Kidney (tissue), 14 donors: ENCODE measurements around the gene COL4A6. TPM values are rescaled to one million over a fixed set of nuclear protein-coding genes. Genes with fewer than 3 reads are reported as not detected.

Experiments used
- DNase-seq, 5 donors: peaks; one replicate each; pipeline ENCODE4 v3.0.0-alpha.2; 2013 to 2020
- FAIRE-seq: peaks from 2 replicates; lab custom pipeline; 2012; peaks lifted over from hg19 to GRCh38; lab: Jason Lieb, UNC
- H3K27ac ChIP-seq, 2 donors: one replicate each; pipeline ENCODE4 v1.7.0; 2013; ENCODE audit warnings: low read depth in 2 of 2, low read length in 2 of 2, inconsistent platforms in 1 of 2
- H3K27me3 ChIP-seq: one replicate; pipeline ENCODE4 v1.7.1; 2013; ENCODE audit warnings: low read length, inconsistent platforms; ENCODE audit not compliant: control insufficient read depth, insufficient read depth
- H3K36me3 ChIP-seq, 3 donors: one replicate each; pipeline versions ENCODE4 v1.7.0 to v1.7.1; 2013; ENCODE audit warnings: low read length in 3 of 3, control low read depth in 1 of 3, inconsistent platforms in 1 of 3; ENCODE audit not compliant: insufficient read depth in 3 of 3, control insufficient read depth in 2 of 3
- H3K4me1 ChIP-seq, 3 donors: one replicate each; pipeline versions ENCODE4 v1.7.0 to v1.7.1; 2013; ENCODE audit warnings: low read length in 3 of 3, inconsistent platforms in 1 of 3, low read depth in 1 of 3; ENCODE audit not compliant: control insufficient read depth in 2 of 3, insufficient read depth in 2 of 3
- H3K4me3 ChIP-seq, 3 donors: one replicate each; pipeline versions ENCODE4 v1.7.0 to v1.8.1; 2013; ENCODE audit warnings: low read length in 3 of 3, control low read depth in 1 of 3, inconsistent platforms in 1 of 3
- H3K9ac ChIP-seq, 3 donors: one replicate each; pipeline versions ENCODE4 v1.7.0 to v1.7.1; 2013; ENCODE audit warnings: low read length in 3 of 3, control low read depth in 1 of 3, inconsistent platforms in 1 of 3
- H3K9me3 ChIP-seq, 3 donors: one replicate each; pipeline versions ENCODE4 v1.7.0 to v1.7.1; 2013; ENCODE audit warnings: low read length in 3 of 3, control low read depth in 1 of 3, inconsistent platforms in 1 of 3; ENCODE audit not compliant: control insufficient read depth in 2 of 3, insufficient read depth in 1 of 3
- intact Hi-C: fragments of 100-400 bp; cut with DNase I; formaldehyde crosslinking; loops from one replicate; pipeline ENCODE4 v1.11.1; 2022
- polyA plus RNA-seq: library from polyadenylated mRNA; stranded (reverse); fragments of 350-450 nt; fragmentation: Illumina TruSeq; extraction: RNeasy Lipid Tissue Mini Kit (QIAGEN cat#74804); gene quantifications from one replicate; pipeline ENCODE4 v1.2.3, GENCODE V29; 2014; ENCODE audit warnings: low read depth, low replicate concordance; ENCODE audit not compliant: insufficient read depth
- total RNA-seq: library from RNA; stranded (reverse); fragmentation: NEBNext Ultra II Directional; extraction: Animal tissue kit (Norgen Biotek cat#: 25700); gene quantifications from one replicate; pipeline ENCODE4 v1.2.1, GENCODE V29; 2021
- TF ChIP-seq, protein P1 (sequence below): IDR thresholded peaks from 3 replicates; pipeline ENCODE4 v1.5.1; 2012; ENCODE audit warnings: mild to moderate bottlenecking, moderate library complexity, borderline replicate concordance; ENCODE audit not compliant: insufficient read depth; ENCODE audit errors: extremely low read depth
- donor health status: control.
- donor health status: control.
- donor health status: control.
- donor health status: control.
- donor health status: control.
- donor health status: DM: yes; HTN: yes; CAD: no.
- donor health status: Normal renal cell carcinoma (clear cell type).

COL4A6 gene
- total and polyA plus RNA-seq, 2 donors from 2014 or later, result 3.3 to 4.1 TPM

DNA sequence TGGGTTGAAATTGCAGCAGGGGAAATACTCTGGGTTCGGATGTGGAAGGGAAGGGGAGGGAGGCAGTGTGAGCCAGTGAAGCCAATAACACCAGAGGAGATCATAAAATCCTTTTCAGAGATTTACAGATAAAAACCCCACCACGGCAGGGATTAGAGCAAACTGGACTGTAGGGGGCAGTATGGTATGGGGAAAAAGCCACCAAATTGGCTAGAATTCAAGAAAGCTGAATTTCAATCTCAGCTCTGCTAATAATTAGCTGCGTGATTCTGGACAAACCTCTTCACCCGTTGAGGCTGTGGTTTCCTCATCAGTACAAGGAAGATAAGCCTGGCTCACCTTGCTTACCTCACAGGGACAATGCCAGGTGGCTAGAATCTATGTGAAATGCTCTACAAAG is 238.5 kb downstream of the COL4A6 start:
- TF ChIP-seq, protein P1, sequence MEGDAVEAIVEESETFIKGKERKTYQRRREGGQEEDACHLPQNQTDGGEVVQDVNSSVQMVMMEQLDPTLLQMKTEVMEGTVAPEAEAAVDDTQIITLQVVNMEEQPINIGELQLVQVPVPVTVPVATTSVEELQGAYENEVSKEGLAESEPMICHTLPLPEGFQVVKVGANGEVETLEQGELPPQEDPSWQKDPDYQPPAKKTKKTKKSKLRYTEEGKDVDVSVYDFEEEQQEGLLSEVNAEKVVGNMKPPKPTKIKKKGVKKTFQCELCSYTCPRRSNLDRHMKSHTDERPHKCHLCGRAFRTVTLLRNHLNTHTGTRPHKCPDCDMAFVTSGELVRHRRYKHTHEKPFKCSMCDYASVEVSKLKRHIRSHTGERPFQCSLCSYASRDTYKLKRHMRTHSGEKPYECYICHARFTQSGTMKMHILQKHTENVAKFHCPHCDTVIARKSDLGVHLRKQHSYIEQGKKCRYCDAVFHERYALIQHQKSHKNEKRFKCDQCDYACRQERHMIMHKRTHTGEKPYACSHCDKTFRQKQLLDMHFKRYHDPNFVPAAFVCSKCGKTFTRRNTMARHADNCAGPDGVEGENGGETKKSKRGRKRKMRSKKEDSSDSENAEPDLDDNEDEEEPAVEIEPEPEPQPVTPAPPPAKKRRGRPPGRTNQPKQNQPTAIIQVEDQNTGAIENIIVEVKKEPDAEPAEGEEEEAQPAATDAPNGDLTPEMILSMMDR, result peak; percentile 40
- intact Hi-C loops, result no loop called here
- Histone ChIP-seq H3K4me1 (no peaks in the 10 kb centered on the region), H3K9ac (no peak overlapping the region), H3K27me3 (peaks cover 2% of the 10 kb centered on the region), H3K27ac (no peak overlapping the region), H3K9me3 (no peaks in the 10 kb centered on the region), H3K36me3 (no peaks in the 10 kb centered on the region), H3K4me3 (no peak overlapping the region)
- DNase-seq (peak in 3 of 5 donors; percentile 20 to 41 (median 40)), FAIRE-seq (no peak)

DNA sequence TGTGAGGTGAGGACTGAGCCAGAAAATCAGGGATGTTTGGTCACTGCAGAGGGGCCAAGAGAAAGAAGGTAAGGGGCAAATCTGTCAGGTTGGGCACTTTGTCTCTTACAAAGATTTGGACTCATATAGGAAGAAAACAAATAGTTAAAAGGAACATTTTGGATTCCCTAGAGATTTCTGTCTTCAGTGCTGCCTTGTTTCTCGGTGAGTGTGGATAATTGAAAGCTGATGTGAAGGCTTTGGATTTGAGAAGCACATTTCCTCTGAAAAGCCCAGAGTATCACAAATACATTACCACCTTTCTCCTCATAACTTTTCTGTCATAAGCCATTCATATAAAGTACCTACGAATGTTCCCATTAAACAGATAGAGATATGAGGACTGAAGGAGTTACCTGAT is 239.2 kb downstream of the COL4A6 start:
- DNase-seq (no peak), FAIRE-seq (no peak)
- no peak overlapping the region for H3K9ac ChIP-seq
- H3K27ac ChIP-seq, result no peak overlapping the region
- H3K4me1 ChIP-seq, result no peaks in the 10 kb centered on the region
- TF ChIP-seq, protein P1, result no peak
- no peaks in the 10 kb centered on the region for H3K36me3 ChIP-seq
- no peaks in the 10 kb centered on the region for H3K9me3 ChIP-seq
- H3K27me3 ChIP-seq, result peaks cover 2% of the 10 kb centered on the region
- no peak overlapping the region for H3K4me3 ChIP-seq
- intact Hi-C loops, result no loop called here

- intact Hi-C loops, result no loop called here
- Histone ChIP-seq H3K4me3 (no peak overlapping the region), H3K9me3 (no peaks in the 10 kb centered on the region), H3K27me3 (peaks cover 2% of the 10 kb centered on the region), H3K36me3 (no peaks in the 10 kb centered on the region), H3K4me1 (no peaks in the 10 kb centered on the region), H3K27ac (no peak overlapping the region), H3K9ac (no peak overlapping the region)
- no peak for DNase-seq
- TF ChIP-seq, protein P1, result no peak
- no peak for FAIRE-seq
Observed at GRCh38 chrX:108198420-108198819, 239.8 kb downstream of the COL4A6 start.

DNA sequence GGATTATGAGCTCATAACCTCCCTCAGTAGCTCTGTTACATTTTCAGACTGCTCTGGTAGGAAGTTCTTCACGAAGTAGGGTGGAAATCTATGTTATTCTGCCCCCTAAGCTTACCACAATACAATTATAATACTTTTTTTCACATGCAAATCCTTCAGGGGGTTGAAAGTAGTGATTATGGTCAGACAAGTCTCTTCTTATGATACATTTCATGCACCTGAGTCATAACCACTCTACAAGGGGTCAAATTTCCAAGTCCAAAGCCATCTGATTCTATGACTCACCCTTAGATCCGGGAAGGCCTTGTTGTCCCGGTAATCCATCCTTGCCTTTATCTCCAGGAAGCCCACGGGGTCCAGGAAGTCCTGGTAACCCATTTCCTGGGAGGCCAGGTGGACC is 251.4 kb downstream of the COL4A6 start:
- Histone ChIP-seq H3K9ac (no peak overlapping the region), H3K27me3 (peaks cover 3% of the 10 kb centered on the region), H3K4me1 (no peaks in the 10 kb centered on the region), H3K36me3 (no peaks in the 10 kb centered on the region), H3K27ac (no peak overlapping the region), H3K9me3 (no peaks in the 10 kb centered on the region), H3K4me3 (no peak overlapping the region)
- no peak for DNase-seq
- TF ChIP-seq, protein P1, result no peak
- no peak for FAIRE-seq
- intact Hi-C loops, result no loop called here
